NOMO-1 treated with dmso at 0.1 percent for 144 hours (cell line): ENCODE data around the gene IMMP2L.
"Not testable (repeated sequence)": the region's sequence is repeated elsewhere in the genome, so short reads cannot be mapped to it uniquely, and the experiment has no call there.

Experiments
- DNase-seq: peaks from one replicate; lab custom pipeline; 2025; ENCODE audit not compliant: unreplicated experiment; lab: John Stamatoyannopoulos, UW

Gene IMMP2L

GRCh38 chr7:110676785-110677184 lies 885.5 kb downstream of the IMMP2L start:
- DNase-seq, result no peak

- DNase-seq, result no peak
Measured at GRCh38 chr7:110675383-110676103, 886.7 kb downstream of the IMMP2L start.

- DNase-seq, result no peak
Measured at GRCh38 chr7:110673148-110673547, 889.1 kb downstream of the IMMP2L start.

- no peak for DNase-seq
Measured at GRCh38 chr7:110669410-110669809, 892.9 kb downstream of the IMMP2L start.

- no peak for DNase-seq
Measured at GRCh38 chr7:110664803-110665202, 897.5 kb downstream of the IMMP2L start.

- not testable (repeated sequence) for DNase-seq
Measured at GRCh38 chr7:110660637-110661036, 901.7 kb downstream of the IMMP2L start.

GRCh38 chr7:110650328-110650727 lies 912.0 kb downstream of the IMMP2L start:
- no peak for DNase-seq

- no peak for DNase-seq
Measured at GRCh38 chr7:110647266-110647665, 915.0 kb downstream of the IMMP2L start.

- no peak for DNase-seq
Measured at GRCh38 chr7:110646804-110647203, 915.5 kb downstream of the IMMP2L start.

GRCh38 chr7:110645616-110646015 lies 916.7 kb downstream of the IMMP2L start:
- no peak for DNase-seq

- no peak for DNase-seq
Measured at GRCh38 chr7:110645060-110645459, 917.2 kb downstream of the IMMP2L start.

- no peak for DNase-seq
Measured at GRCh38 chr7:110637252-110637651, 925.0 kb downstream of the IMMP2L start.

GRCh38 chr7:110633313-110633712 lies 929.0 kb downstream of the IMMP2L start:
- DNase-seq, result no peak

- DNase-seq, result no peak
Measured at GRCh38 chr7:110626414-110626813, 935.9 kb downstream of the IMMP2L start.

GRCh38 chr7:110625294-110625693 lies 937.0 kb downstream of the IMMP2L start:
- no peak for DNase-seq

GRCh38 chr7:110623436-110623835 lies 938.9 kb downstream of the IMMP2L start:
- no peak for DNase-seq

- no peak for DNase-seq
Measured at GRCh38 chr7:110621289-110621688, 941.0 kb downstream of the IMMP2L start.

GRCh38 chr7:110620110-110620735 lies 942.1 kb downstream of the IMMP2L start:
- no peak for DNase-seq
